Activated CD4-positive, CD25-positive, alpha-beta regulatory T cell (primary cell): ENCODE measurements around the gene TANC1.

Experiments
- DNase-seq, 4 experiments: peaks; one replicate each; lab custom pipeline; 2025; lab: John Stamatoyannopoulos, UW

The TANC1 gene

DNA sequence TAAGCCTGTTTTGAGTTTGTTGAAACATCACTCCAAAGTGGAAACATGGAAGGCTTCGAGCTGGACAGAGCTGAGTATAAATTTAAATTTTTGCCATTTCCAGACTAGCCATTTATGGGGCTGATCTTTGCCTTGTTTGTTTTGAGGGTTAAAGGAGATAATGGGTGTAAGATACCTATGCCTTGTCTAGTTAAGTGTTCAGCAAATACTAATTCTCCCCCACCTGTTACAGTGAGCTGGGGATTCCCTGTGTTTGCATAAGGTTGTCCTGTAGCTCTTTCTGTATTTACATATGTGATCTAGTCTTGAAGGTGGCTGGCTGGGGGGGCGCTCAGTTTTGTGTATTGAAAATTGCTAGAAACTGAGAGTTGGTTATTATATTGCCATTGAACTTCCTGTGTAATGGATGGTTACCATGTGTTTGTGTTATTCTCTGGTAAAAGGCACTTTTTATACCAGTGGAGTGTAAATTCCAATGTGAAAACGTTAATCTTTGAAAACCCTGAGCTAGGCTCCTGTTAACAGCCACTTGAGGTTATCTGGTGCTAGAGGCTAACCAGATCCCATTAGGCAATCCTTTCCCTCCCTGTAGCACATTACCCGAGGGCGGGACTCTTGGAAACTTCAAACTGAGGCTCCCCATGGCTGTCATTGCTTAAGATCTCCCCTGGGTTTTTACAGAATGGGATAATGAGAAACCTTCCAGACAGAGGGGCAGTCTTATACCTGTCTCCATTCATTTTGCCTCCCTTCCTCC, 26.7 kb downstream of the TANC1 start:
- no peak for DNase-seq

DNA sequence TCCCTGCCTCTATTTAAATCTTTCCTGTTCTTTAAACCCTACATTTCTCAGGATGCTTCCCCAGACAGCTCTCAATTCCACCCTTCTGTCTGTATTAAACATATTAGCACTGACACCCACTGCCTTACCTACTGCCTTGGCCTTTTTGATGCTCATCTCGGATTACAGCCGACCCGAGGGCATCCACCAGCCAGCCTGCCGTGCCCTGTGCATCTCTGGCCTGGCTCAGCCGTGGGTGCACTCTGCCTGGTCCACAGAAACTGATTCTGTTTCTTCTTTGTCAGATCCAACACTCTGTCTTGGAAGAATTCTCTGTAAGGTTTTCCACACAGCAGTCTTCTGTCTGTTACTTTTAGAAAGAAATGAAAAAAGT, 27.2 kb downstream of the TANC1 start:
- DNase-seq: no peak

DNA sequence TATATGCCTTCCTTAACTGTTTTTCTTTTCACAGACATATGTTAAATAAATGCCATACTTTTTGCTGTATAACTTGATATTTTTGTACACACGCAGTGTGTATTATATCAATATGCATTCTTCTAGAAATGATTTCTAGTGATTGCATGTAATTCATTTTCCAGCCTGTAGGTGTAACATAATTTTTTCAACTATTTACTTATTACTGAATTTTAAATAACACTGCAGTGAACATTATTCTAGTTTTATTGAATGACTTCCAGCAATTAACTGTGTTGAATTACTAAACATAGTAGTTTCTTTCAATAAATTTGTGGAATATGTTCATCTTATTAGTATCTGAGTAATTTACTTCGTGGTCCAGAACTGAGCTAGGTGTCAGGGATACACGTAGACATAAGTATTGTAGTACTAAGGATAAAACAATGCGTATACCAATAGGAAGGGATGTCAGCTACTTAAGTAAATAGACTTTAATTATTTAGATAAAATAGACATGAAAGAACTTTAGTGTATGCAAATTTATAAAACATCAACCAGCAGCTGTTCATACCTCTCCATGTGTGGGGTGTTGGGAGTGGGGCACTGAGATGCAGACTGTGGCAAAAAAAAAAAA, 28.0 kb downstream of the TANC1 start:
- no peak for DNase-seq

GRCh38 chr2:158997037-158997790, 28.8 kb downstream of the TANC1 start:
- DNase-seq: no peak

DNA sequence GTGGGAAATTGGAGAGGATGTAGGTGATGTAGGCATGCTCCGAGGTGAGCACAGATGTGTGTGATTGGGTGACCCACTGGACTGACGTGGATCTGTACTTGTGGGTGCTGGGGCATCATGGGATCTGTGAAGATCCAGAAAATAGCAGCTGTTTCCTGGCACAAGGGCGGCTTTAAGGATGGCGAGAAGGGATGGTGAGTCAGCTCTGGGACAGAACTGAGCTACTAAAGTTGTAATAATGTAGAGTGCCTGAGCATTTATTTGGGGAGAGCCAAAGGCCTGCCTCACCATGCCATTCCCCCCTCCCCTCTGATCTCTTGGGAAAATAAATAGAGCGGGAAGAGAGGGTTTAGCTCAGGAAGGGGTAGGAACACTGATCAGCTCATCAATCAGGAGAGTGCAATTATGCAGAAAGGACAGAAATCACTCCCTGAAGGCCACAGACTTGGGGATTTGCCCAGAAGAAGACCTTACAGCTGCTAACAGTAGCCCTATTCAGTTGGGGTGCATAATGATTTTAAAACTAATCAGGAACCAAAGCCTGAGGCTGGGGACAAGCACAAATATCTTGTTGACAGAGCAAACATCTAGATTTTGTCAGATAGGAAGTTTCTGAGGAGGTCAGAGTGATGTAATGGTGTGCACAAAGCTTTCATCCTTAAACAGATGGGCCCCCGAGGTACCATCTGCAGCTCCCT, 30.3 kb downstream of the TANC1 start:
- no peak for DNase-seq

DNA sequence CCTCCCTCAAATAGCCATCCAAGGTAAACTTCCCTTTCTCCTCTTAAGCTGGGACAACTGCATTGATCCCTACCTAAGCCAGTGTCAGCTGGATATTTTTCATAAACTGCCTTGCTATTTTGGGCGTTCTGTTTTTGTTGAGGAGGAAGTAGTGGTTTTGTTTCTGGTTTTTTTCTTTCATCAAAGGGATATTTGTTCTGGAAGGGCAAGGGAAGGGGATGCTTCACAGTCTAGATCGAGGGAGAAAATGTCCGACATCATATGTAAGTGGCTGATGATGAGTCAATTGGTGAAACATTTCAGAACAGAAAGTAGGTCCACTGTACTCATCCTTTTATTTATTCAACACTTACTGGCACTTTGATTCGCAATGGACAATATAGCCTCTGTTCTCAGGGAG, 31.0 kb downstream of the TANC1 start:
- DNase-seq: no peak

GRCh38 chr2:159000072-159000471, 31.6 kb downstream of the TANC1 start:
- no peak for DNase-seq

DNA sequence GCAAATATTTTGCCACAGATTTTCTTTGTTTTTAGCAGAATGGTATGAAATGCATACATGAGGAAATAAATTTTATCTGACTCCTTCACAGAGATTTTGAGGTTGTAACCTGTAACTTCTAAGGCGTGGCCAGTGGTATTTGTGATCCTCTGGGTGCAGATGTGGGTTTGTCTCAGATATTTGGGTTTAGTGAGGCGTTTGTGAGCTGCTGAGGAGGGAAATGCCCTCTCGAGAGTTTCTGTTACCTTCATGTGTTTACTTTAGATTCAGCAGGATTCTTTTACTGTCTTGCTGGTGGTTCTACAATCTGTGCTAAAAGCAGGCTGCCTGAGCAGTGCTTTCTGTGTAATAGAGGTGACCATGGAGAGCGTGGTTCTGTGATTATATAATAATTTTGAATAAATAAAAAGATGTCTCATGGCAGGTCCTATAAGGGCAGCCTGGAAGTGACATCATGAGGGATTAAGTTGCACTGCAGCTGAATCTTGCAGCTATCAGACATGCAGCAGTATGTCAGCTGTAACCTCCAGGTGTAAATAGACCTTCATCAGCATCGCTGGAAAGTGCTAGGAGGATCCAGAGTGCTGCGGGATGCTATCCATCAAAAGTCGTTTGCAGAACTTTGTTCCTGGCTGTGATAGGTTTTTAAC, 34.1 kb downstream of the TANC1 start:
- DNase-seq: no peak

- no peak for DNase-seq
Observed at GRCh38 chr2:159003555-159003954, 35.1 kb downstream of the TANC1 start.

DNA sequence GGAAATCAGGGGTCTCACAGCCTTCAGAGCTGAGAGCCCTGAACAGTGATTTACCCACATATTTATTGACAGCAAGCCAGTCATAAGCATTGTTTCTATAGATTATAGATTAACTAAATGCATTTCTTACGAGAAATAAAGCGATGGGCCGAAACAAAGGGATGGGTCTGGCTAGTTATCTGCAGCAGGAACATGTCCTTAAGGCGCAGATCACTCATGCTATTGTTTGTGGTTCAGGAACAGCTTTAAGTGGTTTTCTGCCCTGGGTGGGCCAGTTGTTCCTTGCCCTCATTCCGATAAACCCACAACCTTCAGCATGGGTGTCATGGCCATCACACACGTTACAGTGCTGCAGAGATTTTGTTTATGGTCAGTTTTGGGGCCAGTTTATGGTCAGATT, 36.4 kb downstream of the TANC1 start:
- no peak for DNase-seq

DNA sequence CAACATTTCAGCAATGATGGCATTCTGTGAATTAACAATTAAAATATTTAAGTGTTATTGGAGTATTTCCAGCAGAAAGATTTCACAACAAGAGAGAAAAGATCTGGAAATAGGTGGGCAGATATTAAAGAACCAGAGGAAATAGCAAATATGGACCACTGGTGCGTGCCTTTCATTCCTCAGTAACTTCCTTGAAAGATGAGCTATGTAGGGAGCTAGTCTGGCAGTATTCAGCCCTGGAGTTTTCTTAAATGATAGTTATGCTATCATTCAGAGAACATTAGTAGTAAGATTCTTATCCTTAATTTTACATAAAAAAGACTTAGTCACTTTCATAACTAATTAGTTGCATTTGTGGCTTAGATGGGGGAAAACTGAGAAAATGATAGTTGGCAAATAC, 41.5 kb downstream of the TANC1 start:
- no peak for DNase-seq

GRCh38 chr2:159010340-159010739, 41.9 kb downstream of the TANC1 start:
- no peak for DNase-seq

DNA sequence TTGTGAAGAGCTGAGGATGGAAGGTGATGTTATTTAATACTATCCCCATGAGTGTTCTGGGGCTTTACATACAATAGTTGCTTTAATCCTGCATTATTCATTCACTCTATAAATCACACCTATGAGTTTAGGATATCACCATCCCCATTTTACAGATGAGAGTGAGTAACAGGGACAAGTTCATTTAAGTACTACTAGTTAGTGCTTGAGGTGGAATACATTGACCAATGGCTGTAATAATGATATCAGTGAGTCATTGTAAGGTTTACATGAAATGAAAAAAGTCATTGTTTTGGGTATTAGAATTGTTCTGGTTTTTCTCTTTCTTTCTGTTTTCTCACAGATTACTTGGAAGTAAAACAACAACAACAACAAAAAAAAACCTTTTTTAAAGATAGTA, 42.5 kb downstream of the TANC1 start:
- no peak for DNase-seq

DNA sequence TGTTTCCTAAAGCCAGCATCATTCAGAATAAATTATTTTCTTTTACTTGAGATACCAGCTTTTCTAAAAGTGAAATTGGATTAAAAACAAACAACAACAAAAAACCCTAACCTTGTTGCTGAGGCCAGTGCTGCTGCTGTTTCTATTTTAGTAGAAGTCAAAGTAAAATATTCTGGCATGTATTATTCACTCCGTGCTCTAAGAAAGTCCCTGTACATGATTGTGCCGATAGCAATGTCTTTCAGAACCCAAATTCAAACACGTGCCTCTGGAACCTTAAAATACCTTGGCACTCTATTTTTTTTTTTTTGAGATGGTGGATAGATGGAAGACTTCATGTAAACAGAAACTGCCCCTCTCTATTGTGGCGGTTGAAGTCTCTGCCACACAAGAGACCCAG, 43.7 kb downstream of the TANC1 start:
- no peak for DNase-seq

- DNase-seq: no peak
Observed at GRCh38 chr2:159013103-159013502, 44.7 kb downstream of the TANC1 start.

- DNase-seq: no peak
Observed at GRCh38 chr2:159015174-159015573, 46.7 kb downstream of the TANC1 start.

GRCh38 chr2:159015823-159016222, 47.4 kb downstream of the TANC1 start:
- DNase-seq: no peak

DNA sequence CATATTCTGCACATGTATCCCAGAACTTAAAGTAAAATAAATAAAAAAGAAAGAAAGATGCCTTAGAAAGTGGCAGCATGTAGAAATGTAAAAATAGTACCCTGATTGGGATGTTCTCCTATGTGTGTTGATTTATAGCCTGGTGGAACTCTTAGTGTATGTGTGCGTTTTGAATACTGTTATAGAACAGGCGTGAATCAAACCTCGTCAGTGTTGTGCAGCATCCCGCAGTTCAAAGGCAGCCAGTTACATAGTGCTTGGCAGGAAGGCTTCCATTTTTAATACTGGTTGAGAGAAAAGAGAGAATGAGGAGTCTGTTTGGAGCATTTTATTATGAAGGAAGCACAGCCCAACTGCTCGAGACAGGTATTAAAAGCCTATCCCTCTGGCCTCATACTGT, 49.4 kb downstream of the TANC1 start:
- no peak for DNase-seq

DNA sequence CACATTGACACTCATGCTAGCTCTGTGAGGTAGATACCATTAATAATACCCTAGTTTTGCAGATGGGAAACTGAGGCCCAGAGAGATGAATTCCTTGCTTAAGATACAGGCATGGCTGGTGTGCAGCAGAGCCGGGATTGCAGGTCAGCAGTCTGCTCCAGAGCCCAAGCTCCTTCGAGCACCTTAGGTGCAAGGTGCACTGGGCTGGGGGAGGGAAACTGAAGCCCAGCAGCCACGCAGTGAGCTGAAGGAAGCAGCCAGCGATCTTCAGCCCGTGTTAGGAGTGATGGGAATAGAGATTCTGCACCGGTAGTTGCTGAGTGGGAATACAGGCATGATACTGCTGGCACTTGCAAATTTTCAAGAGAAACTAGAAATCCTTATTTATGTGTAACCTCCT, 50.6 kb downstream of the TANC1 start:
- no peak for DNase-seq

DNA sequence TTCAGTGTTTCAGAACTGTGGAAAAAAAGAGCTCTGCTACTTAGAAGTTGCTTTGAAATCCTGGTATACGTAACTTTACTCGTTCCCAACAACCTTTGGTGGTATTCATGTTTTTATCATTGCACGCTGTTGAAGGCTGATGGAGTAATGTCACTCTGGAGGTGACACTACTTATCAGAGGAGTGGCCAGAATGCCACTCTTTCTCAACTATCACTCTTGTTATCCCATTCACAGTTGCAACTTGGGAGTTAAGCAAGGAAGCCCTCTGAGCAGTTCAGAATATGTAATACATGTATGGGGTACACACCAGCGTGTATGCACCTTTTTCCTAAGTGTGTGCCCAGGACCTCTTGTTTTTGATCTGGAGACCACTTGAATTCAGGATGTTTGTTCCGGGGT, 53.6 kb downstream of the TANC1 start:
- no peak for DNase-seq

DNA sequence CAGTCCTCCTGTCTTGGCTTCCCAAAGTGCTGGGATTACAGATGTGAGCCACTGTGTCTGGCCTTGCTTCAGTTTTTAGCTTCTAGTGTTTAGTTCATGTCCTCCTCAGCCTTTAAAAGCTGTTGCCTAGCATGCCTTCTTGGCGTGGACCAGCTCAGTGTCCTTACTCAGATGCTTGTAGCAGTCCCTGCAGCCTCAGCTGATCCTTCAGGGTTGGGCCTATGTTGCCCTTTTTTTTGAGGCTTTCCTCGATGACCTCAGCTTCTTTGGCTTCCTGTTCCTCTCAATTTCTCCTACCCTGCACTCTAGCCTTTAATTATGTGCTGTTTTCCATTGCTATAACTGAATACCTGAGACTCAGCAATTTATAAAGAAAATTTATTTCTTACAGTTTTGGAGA, 57.7 kb downstream of the TANC1 start:
- no peak for DNase-seq

GRCh38 chr2:159028776-159029175, 60.3 kb downstream of the TANC1 start:
- no peak for DNase-seq
